Esophagus muscularis mucosa (tissue), 4 donors: ENCODE measurements around the gene TOX4. TPM values are rescaled to one million over a fixed set of nuclear protein-coding genes. Genes with fewer than 3 reads are reported as not detected.

Experiments
- DNase-seq: peaks from one replicate; pipeline ENCODE4 v3.0.0-alpha.2; 2017; ENCODE audit errors: extremely low spot score
- H3K27ac ChIP-seq, 4 donors: fragments of 200-600 bp; sonication (generic); replicated peaks in 1 of 4; 1 replicate in 3 of 4; 2 replicates in 1 of 4; pipeline ENCODE4 v1.5.1; 2016 to 2019; ENCODE audit warnings: mild to moderate bottlenecking in 1 of 4
- H3K27me3 ChIP-seq, 4 donors: fragments of 200-600 bp; sonication (generic); one replicate each; pipeline versions ENCODE4 v1.5.1 to v1.6.0; 2016 to 2019
- H3K36me3 ChIP-seq, 4 donors: fragments of 200-600 bp; sonication (generic); one replicate each; pipeline ENCODE4 v1.5.1; 2016 to 2019
- H3K4me1 ChIP-seq, 4 donors: fragments of 200-600 bp; sonication (generic); one replicate each; pipeline ENCODE4 v1.5.1; 2016 to 2019
- H3K4me3 ChIP-seq, 4 donors: fragments of 200-600 bp; sonication (generic); 1 replicate in 2 of 4; 2 replicates in 2 of 4; pipeline ENCODE4 v1.5.1; 2016 to 2019; ENCODE audit warnings: mild to moderate bottlenecking in 4 of 4, moderate library complexity in 1 of 4
- H3K9me3 ChIP-seq, 4 donors: fragments of 200-600 bp; sonication (generic); 1 replicate in 3 of 4; 2 replicates in 1 of 4; pipeline ENCODE4 v1.5.1; 2016 to 2019
- EP300 ChIP-seq: sonication (generic); formaldehyde crosslinking; IDR thresholded peaks from one replicate; pipeline ENCODE4 v1.6.1; 2017; ENCODE audit warnings: antibody characterized with exemption
- POLR2A ChIP-seq: fragments of 450-650 bp; IDR thresholded peaks from one replicate; pipeline ENCODE4 v1.6.1; 2017; ENCODE audit warnings: antibody characterized with exemption, moderate library complexity, mild to moderate bottlenecking, low read depth
- POLR2AphosphoS5 ChIP-seq, 2 donors: sonication (generic); formaldehyde crosslinking; IDR thresholded peaks; one replicate each; pipeline ENCODE4 v1.6.1; 2017; ENCODE audit warnings: antibody characterized with exemption in 2 of 2
- WGBS: methylation state at CpG from one replicate; pipeline ENCODE4 v1.1.5; 2018; 5-methylcytosine and 5-hydroxymethylcytosine counted together
- intact Hi-C: fragments of 100-400 bp; cut with DNase I; formaldehyde crosslinking; loops from one replicate; pipeline ENCODE4 v1.15.1; 2023
- total RNA-seq, 4 donors: library from RNA; depleted of rRNA; stranded (reverse); fragments of >200 nt; gene quantifications; one replicate each; pipeline versions ENCODE4 v1.1.0 to v1.2.1, GENCODE V29; 2016
- TF ChIP-seq, protein P1 (sequence below), 3 experiments: fragments of 200-600 bp in 2 of 3; fragments of 450-650 bp in 1 of 3; sonication (generic) in 2 of 3; IDR thresholded peaks; one replicate each; pipeline ENCODE4 v1.5.1; 2017 to 2019; ENCODE audit warnings: antibody characterized with exemption in 3 of 3, mild to moderate bottlenecking in 2 of 3, moderate library complexity in 1 of 3

The TOX4 gene
- total RNA-seq, 4 donors from 2014 or later = 42.6 to 81.2 (median 49.1) TPM

DNA sequence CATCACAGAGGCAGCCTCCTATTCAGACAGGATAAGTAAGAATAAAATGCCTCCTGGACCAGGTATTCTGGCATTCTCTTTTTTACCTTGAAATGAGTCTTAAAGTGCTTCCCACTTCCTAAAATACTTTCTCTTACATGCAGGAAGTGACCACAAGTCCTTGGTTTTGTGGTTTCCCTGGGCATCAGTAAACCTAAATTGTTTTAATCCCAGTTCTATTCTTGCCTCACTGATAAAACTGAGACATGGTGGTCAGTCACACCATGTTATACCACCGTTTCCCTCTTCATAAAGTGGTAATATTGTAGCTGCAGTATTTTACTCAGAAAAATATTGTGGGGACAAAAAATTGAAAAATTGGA is 50.3 kb downstream of the TOX4 start:
- 56% methylated on average over 1 of the region's 1 CpG for WGBS
- H3K9me3 ChIP-seq = no peaks in the 10 kb centered on the region
- H3K4me1 ChIP-seq = peaks cover 7 to 22% (median 21%) of the 10 kb centered on the region in 4 donors
- peaks cover 0 to under 1% (median 0%) of the 10 kb centered on the region in 4 donors for H3K27me3 ChIP-seq
- DNase-seq = no peak
- TF ChIP-seq POLR2AphosphoS5 (IDR thresholded peaks at IDR 0.05) (no peak), EP300 (no peak)
- peak overlapping the region in 2 of 4 donors; percentile 83 to 84 for H3K27ac ChIP-seq
- no peak overlapping the region for H3K4me3 ChIP-seq
- intact Hi-C loops = no loop called here
- peaks cover 0 to 22% (median 8%) of the 10 kb centered on the region in 4 donors for H3K36me3 ChIP-seq

DNA sequence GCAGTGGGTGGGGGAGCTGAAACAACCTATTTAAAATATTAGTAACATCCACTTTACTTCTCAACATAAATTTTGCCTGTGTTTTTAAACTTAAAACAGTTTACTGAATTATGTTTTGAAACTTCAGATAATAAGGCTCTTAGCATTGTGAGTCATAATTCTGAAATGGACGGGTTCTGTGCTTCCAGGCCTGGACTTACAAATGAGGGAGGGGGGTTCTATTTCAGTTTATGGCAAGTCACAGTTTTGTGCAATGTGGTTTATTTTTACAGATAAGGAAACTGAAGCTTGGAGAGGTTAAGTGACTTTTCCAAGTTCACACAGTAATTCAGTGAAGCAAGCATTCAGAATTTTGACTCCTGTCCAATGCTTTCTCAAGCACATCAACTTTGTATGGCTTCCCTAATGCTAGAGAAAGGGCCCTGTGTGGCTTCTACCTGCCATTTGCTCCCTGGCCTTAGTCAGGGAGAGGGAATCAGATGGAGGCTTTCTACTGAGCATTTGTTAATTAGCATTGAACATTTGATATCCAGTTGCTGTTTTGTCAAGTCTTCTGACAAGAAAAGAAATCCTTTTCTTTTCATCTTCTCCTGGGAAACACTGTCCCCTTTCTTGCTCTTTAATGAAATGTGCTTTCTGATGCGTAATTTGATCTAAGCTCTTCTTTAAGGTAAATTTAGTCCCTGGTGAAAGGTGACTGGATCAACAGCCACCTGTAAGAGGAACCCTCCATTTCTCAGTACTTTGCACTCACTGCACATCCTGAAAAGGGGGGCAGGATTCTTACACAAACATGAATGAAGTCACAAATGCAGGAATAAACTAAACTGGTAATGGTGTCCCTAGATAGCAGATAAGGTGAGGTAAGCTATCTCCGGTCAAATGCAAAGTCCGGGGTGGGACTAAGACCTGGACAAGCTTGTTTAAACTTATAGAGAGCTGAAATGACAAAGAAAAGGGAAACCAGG is 51.7 kb downstream of the TOX4 start:
- Histone ChIP-seq H3K27ac (no peak overlapping the region), H3K4me3 (no peak overlapping the region), H3K36me3 (peaks cover 0 to 12% (median 5%) of the 10 kb centered on the region in 4 donors), H3K9me3 (no peaks in the 10 kb centered on the region), H3K4me1 (peaks cover 7 to 22% (median 21%) of the 10 kb centered on the region in 4 donors), H3K27me3 (peaks cover 0 to 7% (median 0%) of the 10 kb centered on the region in 4 donors)
- 76% methylated on average over 4 of the region's 4 CpGs for WGBS
- no peak for DNase-seq
- no peak for TF ChIP-seq EP300
- TF ChIP-seq, protein P1, sequence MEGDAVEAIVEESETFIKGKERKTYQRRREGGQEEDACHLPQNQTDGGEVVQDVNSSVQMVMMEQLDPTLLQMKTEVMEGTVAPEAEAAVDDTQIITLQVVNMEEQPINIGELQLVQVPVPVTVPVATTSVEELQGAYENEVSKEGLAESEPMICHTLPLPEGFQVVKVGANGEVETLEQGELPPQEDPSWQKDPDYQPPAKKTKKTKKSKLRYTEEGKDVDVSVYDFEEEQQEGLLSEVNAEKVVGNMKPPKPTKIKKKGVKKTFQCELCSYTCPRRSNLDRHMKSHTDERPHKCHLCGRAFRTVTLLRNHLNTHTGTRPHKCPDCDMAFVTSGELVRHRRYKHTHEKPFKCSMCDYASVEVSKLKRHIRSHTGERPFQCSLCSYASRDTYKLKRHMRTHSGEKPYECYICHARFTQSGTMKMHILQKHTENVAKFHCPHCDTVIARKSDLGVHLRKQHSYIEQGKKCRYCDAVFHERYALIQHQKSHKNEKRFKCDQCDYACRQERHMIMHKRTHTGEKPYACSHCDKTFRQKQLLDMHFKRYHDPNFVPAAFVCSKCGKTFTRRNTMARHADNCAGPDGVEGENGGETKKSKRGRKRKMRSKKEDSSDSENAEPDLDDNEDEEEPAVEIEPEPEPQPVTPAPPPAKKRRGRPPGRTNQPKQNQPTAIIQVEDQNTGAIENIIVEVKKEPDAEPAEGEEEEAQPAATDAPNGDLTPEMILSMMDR (IDR thresholded peaks at IDR 0.05) = no peak
- no peak for TF ChIP-seq POLR2AphosphoS5 (IDR thresholded peaks at IDR 0.05)
- no peak for TF ChIP-seq POLR2A
- intact Hi-C loops = no loop called here

DNA sequence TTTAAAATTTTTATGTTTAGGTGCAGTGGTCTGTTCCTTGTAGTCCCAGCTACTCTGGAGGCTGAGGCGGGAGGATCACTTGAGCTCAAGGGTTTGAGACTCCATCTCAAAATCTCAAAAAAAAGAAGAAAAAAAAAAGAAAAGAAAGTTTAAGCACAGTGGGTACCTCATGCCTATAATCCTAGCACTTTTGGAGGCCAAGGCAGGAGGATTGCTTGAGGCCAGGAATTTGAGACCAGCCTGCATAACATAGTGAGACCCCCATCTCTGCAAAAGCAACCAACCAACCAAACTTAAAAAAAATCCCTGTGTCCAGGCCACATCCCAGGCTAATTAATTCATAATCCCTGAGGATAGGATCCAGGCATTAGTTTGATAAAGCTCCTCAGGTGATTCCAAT is 52.5 kb downstream of the TOX4 start:
- Histone ChIP-seq H3K36me3 (peaks cover 0 to 6% (median 1%) of the 10 kb centered on the region in 4 donors), H3K9me3 (no peaks in the 10 kb centered on the region), H3K27me3 (peaks cover 0 to 12% (median 0%) of the 10 kb centered on the region in 4 donors), H3K4me3 (no peak overlapping the region), H3K27ac (no peak overlapping the region), H3K4me1 (peaks cover 7 to 22% (median 21%) of the 10 kb centered on the region in 4 donors)
- intact Hi-C loops = no loop called here
- WGBS = 100% methylated on average over 1 of the region's 1 CpG
- TF ChIP-seq POLR2AphosphoS5 (IDR thresholded peaks at IDR 0.05) (no peak), EP300 (no peak), POLR2A (no peak)
- TF ChIP-seq, protein P1 (IDR thresholded peaks at IDR 0.05) = no peak
- DNase-seq = no peak

DNA sequence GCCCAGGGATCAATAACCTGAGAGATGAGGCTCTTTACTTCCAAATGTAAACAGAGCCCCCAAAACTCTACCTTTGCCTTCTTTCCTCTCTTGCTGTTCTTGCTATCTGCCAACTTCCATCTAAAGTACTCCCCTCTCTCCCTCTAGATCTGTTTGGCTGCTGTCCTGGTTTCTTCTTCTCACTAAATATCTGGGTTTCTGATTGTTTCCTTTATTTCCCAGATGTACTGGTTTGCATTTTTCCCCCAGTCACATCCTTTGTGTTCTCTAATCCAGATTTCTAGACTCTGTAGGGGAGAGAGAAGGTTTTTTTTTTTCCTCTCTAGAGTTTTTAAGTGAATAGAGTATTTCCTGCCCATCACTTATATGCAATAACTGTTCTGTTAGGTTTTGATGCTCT is 56.3 kb downstream of the TOX4 start:
- peaks cover 7 to 15% (median 13%) of the 10 kb centered on the region in 4 donors for H3K4me1 ChIP-seq
- no peaks in the 10 kb centered on the region for H3K9me3 ChIP-seq
- H3K27ac ChIP-seq = no peak overlapping the region
- no peak for DNase-seq
- H3K27me3 ChIP-seq = peaks cover 0 to 49% (median 11%) of the 10 kb centered on the region in 4 donors
- TF ChIP-seq POLR2A (no peak), EP300 (no peak), POLR2AphosphoS5 (IDR thresholded peaks at IDR 0.05) (no peak)
- TF ChIP-seq, protein P1 (IDR thresholded peaks at IDR 0.05) = no peak
- intact Hi-C loops = no loop called here
- H3K4me3 ChIP-seq = no peak overlapping the region
- no peaks in the 10 kb centered on the region for H3K36me3 ChIP-seq

DNA sequence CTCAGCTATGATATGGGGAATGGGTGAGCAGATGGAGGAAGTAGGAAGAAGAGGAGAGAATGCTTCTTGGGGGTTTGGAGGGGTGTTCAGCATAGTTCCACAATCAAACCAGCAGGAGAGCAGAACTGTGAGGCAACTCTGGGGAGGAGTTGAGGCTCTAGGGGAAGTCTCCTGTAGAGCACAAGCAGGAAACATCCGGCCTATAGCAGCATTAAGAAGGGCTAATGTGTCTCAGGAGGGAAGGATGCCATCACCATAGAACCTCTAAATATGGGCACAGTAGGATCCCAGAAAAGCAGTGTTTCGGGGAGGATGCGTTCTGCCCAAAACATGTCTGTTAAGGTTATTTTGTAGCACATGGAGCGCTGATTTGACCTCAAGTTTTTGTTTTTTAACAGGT is 57.6 kb downstream of the TOX4 start:
- Histone ChIP-seq H3K36me3 (no peaks in the 10 kb centered on the region), H3K27ac (no peak overlapping the region), H3K27me3 (peaks cover 0 to 60% (median 11%) of the 10 kb centered on the region in 4 donors), H3K4me1 (peaks cover 7 to 15% (median 13%) of the 10 kb centered on the region in 4 donors), H3K4me3 (no peak overlapping the region), H3K9me3 (no peaks in the 10 kb centered on the region)
- 88% methylated on average over 4 of the region's 4 CpGs for WGBS
- no peak for TF ChIP-seq POLR2A
- TF ChIP-seq, protein P1 (IDR thresholded peaks at IDR 0.05) = no peak
- TF ChIP-seq POLR2AphosphoS5 (IDR thresholded peaks at IDR 0.05) = no peak
- no peak for TF ChIP-seq EP300
- no peak for DNase-seq
- intact Hi-C loops = no loop called here
